GM21447 (cell line): ENCODE measurements around the gene TSPEAR.
"Not testable (repeated sequence)": the region's sequence is repeated elsewhere in the genome, so short reads cannot be mapped to it uniquely, and the experiment has no call there.

ENCODE experiments used
- ATAC-seq: cut with Tn5 transposase; IDR thresholded peaks from one replicate; pipeline ENCODE4 v1.9.1; 2021; ENCODE audit not compliant: unreplicated experiment

TSPEAR gene

DNA sequence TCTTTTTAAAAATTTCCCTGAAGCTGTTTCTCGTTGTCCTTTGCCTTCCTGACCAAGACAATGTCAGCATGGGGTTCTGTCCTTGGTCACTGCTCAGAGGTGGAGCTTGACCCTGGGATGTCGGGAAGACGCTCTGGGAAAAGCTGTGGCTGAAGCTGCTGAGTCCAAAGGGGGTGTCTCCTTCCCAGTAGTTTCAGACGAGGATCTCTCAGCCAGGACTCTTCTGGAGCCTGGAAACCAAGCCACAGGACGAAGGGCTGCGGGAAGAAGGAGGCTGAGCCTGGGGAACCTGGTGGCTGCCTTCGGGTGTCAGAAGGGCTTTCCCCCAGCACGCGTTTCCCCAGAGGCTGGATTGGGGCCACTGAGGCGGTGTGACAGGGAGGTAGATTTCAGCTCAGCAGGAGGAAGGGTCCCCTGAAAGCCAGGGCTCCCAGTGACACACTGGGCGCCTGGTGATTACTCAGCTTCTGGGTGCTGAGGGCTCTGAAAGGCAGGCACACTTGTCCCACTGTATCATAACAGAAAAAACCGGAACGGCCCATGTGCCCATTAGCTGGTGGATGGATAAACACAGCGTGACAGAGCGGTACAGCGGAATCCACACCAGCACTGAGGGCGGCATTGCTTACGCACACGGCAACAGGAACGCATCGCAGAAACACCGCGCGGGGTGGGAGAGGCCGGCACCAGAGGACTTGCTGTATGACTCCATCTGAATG, 24.4 kb downstream of the TSPEAR start:
- no peak for ATAC-seq

DNA sequence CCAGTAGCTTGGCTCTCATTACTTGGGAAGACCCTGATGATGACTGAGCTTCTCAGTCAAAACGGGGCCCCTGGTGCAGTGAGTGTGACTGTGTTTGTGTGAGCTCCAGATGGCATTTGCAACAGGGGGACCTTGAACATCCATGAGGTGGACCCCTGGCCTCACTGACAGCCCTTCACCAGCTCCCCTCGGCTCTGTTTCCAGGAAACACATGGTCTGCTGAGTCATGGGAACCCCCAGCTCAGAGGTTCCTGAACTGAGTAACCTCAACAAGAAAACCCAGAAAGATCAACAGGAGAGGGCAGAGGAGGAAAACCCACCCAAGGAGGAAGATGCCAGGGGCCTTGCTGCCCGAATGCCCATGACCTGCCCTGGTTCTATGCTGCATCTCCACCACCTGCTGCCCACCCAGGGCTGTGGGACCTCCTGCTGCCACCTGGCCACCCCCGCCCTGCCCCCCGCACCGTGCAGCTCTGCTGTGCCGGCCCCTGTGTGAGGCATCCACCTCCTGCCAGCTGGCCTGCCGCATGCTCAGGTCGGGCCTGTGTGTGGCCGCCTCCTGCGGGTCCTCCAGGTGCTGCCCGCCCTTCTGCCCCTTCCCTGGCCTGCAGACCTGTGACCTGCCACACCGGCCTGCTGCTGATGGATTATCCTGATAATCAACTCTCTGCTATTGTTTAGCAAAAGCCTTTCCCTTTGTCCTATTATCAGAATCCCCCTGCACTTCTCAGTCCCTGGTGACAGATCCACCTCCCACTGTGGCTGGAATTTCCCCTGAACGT, 25.2 kb downstream of the TSPEAR start:
- no peak for ATAC-seq

DNA sequence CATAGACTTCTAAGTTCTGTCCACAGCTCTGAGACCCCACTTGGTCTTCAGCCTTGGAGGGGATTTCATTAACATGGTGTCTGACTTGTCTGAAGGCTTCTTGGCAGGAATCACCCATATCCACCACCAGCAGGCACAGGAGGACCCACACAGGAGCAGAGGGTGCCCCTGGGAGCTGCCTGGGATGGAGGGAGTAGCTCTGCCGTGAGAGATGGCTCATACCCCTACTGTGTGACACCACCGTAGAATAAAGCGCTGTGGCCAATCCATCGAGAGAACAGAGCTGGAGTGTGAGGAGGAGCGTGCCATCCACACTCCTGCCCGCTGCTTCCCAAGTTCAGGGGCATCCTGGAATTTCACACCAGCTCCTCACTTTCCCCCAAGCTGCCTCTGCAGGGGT, 26.3 kb downstream of the TSPEAR start:
- ATAC-seq: not testable (repeated sequence)

DNA sequence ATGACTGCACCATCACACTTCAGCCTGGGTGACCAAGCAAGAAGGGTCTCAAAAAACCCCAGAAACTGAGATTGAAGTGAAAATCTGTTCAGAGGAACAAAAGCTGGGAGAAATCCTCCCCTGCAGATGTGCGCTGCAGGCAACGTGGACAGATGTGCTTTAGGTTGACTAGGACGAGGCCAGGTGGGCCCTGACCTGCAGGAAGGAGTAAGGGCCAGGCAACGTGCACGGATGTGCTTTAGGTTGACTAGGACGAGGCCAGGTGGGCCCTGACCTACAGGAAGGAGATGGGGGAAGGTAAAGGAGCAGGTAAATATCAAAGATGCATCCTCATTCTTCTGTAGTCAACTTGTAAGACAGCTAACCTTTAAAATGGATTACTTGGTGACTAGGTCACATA, 26.9 kb downstream of the TSPEAR start:
- ATAC-seq: no peak

DNA sequence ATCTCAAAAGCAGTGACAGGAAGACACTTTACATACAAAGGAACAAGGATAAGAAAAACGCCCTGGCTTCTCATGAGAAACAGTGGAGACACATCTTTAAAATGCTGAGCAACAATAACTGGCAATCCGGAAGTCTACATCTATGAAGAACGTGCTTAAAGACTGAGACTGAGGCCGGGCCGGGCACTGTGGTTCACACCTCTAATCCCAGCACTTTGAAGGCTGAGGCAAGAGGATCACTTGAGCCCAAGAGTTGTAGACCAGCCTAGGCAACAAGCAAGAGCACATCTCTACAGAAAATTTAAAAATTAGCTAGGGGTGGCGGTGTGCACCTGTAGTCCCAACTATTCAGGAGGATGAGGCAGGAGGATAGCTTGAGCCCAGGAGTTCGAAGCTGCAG, 27.3 kb downstream of the TSPEAR start:
- ATAC-seq: no peak

DNA sequence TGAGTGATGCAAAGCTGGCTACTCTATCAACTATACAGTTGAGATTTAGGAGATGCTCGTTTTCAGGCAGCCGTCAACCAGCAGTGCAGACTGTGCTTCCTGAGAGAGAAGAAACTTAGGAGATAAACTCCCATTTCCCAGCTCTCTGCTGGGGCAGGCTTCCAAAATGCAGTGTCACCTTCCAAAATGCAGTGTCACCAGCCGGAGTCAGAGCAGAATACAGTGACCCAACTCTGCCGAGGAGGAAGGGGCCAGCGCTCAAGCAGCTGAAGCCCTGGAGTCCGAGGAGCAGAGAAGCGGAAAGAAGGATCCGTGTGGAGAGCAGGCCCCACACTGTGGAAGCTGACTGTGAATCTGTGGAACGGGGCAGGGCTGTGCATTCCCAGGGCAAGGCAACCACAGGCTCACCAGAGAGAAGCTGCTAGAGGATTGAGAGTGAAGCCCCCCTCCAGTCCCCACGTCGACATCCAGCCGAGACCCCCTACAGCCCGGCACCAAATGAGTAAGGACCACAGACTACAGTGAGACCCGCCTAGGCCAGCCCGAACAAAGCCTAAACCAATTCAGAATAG, 28.7 kb downstream of the TSPEAR start:
- ATAC-seq: no peak

DNA sequence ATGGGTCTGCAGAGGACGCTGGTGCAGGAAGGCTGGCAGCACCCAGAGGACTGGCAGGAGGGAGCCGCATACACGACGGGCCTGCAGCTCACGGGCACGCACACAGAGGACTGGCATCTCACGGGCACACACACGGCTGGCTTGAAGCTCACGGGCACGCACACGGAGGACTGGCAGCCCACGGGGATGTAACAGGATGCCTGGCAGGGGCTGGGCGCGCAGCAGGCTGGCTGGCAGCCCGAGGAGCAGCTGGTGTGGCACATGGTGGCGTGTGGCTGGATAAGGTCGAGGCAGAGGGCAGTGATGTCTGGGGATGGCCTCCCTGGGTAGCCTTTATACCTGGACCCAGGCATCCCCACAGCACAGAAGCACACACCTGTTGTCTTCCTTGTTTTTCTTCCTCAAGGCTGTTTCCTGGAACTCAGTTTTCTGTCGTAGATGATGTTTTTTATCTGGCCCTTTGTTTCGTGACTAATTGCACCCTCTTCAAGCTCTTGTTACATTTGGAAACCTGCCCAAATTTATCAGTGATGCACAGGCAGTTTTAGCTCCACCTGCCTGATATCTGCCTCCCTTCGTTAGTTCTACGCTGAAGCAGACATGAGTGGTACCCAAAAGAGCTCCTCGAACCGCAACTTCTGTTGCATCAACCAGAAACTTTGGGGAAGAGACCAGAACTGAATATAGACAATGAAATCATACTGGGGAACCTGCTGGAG, 29.4 kb downstream of the TSPEAR start, which contains the start of gene KRTAP12-1:
TSS of gene KRTAP12-1 (minus strand) at position 303 of the 719 bp plus-strand sequence. CDS start at position 263, 40 bp downstream.
- ATAC-seq: no peak

DNA sequence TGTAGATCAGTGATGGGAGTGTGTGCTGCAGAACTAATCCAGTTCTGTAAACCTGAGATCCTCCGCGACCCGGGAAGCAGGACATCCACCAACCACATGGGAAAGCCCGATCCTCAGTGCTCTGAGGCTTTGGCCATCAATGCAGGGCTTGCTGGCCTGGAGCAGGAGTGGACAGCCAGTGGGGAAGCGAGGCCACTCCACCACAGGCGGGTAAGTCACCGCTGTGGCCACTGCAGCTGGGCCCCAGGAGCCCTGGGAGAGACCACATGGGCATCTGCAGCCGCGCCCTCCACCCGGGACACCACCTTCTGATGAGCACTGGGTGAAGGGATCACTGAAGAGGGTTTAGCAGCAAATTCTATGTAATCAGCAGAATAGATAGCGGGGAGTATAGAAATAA, 30.2 kb downstream of the TSPEAR start:
- no peak for ATAC-seq

DNA sequence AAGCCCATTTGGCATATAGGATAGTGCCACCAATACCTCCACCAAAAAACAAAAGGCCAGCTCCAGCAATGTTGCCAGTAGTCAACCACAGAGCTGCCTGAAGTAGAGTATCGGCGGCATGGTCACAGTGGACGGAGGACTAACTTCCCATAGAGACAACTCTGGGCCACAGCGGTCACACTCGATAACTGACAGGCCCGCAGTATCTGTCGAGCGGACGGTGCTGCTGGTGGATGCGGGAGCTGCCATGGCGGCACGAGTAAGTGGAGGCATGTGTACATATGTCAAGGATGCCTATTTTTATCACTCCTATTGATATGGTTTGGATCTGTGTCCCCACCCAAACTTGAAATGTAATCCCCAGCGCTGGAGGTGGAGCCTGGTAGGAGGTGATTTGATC, 33.5 kb downstream of the TSPEAR start:
- no peak for ATAC-seq

DNA sequence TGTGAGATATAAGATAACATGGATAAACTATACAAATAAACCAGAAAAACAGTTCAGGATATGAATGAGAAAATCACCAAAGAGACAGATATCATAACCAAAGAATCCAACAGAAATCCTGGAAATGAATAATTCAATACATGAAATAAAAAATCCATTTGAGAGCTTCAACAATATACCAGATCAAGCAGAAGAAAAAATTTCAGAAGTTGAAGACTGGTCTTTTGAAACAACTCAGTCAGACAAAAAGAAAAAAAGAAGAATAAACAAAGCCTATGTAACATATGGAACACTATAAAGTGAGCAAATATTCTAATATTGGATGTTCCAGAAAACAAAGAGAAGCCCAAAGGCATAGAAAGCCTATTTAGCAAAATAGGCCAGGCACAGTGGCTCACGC, 39.5 kb downstream of the TSPEAR start:
- no peak for ATAC-seq

DNA sequence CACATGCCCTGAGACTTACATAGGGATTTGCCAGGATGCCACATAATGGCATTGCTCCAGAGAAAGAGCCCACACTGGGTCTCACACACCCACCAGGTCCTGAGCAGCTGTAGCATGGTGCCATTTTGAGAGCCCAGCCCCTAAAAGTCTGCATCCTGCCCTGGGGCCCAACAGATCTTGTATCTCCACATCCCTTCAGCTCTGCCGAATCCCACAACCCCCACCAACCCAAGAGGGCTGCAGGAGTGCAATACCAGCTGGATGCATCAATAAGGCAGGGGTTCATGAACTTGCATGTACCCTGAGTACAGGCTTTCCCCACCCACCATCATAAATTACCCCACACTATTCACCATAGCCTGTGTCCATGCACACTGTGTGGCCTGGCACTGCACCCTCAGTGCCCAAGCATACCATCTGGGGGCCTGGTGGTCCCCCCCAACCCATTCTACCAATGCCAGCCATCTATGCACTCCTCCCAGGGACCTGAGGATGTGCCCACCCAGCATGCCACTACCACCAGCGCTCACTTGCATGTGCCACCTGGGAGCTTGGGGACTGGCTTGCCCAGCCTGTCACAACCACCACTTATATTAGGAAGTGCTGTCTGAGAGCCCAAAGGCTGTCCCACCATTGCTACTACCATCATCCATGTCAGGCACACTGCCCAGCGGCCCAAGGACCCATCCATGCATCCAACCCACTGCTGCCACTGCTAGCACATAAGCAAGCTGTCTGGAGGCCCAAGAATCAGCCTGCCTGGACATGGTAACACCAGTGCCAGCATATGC, 40.5 kb downstream of the TSPEAR start:
- ATAC-seq: no peak

DNA sequence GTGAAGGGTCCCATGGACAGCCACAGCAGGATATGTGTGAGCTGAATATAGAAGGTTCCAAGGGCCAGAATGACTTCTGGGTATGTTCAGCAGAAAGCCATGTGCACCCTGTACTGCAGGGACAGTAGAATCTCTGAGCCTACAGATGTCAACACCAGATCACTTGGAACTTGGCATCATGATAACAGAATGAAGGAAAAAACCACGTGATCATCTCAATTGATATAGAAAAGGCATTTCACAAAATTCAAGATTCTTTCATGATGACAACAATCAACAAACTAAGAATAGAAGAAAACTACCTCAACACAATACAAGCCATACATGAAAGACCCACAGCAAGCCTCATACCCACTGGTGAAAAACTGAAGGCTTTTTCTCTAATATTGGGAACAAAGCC, 43.8 kb downstream of the TSPEAR start:
- no peak for ATAC-seq

DNA sequence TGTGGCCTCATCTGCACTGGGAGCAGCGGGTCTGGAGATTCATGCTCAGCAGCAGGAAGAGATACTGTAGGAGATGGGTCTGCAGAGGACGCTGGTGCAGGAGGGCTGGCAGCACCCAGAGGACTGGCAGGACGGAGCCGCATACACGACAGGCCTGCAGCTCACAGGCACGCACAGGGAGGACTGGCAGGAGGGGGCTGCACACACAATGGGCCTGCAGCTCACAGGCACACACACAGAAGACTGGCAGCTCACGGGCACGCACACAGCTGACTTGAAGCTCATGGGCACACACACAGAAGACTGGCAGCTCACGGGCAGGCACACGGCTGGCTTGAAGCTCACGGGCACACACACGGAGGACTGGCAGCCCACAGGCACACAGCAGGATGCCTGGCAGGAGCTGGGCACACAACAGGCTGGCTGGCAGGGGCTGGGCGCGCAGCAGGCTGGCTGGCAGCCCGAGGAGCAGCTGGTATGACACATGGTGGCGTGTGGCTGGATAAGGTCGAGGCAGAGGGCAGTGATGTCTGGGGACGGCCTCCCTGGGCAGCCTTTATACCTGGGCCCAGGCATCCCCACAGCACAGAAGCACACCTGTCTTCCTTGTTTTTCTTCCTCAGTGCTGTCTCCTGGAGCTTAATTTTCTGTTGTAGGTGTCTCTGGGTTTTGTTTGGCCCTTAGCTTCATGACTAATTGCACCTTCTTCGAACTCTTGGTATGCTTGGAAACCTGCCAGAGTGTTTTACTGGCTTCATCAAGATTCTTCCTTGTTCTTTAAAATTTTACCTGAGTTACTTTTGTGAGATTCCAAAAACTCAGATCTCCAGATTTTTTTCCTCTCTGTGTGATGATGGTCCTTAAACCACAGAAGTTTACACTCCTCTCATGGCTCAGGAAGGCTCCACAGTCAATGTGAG, 44.7 kb downstream of the TSPEAR start, which contains the start of gene KRTAP12-2:
TSS of gene KRTAP12-2 (minus strand) at position 527 of the 920 bp plus-strand sequence. CDS start at position 486, 41 bp downstream.
- no peak for ATAC-seq

DNA sequence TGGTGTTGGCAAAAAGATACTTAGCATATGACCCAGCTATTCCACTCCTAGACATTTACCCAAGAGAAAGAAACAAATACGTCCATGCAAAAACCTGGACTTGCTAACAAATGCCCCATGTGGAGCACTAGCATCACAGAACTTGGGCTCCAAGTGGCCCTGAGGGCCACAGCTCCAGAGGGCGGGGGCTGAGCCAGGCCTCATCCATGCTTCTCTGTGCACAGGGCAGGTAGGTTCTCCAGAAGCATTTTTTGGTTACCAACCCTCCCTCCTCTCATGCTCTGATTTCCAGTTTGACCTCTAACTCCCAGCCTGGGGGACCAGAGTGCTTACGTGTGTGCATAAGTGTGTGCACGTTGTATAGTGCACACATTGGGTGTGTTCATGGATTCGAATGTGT, 46.7 kb downstream of the TSPEAR start:
- ATAC-seq: no peak

DNA sequence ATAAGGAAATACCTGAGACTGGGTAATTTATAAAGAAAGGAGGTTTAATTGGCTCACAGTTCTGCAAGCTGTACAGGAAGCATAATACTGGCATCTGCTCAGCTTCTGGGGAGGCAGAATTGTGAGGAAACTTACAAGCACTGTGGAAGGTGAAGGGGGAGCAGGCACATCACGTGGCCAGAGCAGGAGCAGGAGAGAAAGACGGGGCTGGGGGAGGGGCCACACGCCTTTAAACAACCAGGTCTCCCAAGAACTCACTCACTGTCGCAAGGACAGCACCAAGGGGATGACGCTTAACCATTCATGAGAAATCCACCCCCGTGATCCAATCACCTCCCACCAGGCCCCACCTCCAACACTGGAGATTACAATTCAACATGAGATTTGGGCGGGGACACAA, 49.8 kb downstream of the TSPEAR start:
- ATAC-seq: not testable (repeated sequence)

DNA sequence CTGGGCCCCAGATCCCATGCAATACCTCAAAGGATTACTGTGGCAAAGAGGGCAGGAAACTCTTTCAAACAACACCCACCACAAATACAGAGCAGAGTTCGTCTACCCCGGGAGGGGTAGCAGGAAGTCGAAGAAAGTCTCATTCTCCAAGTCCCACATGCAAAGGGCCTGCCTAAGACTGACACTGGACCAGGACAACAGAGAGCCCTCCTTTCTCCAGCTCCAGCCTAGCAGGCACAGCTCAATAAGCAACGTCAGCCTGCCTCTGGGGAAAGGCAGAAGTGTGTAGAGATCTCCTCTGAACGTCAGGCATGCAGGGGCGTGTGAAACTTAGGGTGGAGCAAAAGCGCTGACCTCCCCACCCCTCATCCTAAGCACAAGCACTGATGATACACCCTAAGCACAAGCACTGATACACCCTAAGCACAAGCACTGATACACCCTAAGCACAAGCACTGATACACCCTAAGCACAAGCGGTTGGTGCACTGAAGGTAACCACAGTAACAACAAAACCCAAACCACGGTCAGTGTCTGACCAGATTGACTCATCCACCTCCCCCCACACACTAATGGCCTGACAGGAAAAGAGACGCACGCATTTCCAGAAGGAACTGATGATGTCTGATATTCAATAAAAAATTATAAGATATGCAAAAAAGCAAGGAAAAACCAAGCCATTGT, 52.3 kb downstream of the TSPEAR start:
- no peak for ATAC-seq

DNA sequence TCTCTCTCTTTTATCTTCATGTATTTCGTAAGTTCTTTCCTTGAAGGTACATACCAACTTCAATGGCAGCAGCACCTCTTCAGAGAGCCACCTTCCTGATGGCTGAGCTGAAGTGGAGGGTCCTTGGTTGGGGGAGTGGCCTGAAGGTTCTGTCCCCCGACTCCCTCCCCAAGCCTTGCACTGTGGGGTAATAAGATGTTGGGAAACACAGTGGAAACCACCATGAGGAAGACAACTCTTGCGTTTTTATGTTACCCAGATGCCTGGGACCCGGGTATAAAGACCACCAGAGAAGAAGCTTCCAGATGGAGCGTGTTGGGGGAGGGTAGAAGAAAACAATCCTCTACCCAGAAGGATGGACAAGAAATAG, 52.8 kb downstream of the TSPEAR start:
- no peak for ATAC-seq

DNA sequence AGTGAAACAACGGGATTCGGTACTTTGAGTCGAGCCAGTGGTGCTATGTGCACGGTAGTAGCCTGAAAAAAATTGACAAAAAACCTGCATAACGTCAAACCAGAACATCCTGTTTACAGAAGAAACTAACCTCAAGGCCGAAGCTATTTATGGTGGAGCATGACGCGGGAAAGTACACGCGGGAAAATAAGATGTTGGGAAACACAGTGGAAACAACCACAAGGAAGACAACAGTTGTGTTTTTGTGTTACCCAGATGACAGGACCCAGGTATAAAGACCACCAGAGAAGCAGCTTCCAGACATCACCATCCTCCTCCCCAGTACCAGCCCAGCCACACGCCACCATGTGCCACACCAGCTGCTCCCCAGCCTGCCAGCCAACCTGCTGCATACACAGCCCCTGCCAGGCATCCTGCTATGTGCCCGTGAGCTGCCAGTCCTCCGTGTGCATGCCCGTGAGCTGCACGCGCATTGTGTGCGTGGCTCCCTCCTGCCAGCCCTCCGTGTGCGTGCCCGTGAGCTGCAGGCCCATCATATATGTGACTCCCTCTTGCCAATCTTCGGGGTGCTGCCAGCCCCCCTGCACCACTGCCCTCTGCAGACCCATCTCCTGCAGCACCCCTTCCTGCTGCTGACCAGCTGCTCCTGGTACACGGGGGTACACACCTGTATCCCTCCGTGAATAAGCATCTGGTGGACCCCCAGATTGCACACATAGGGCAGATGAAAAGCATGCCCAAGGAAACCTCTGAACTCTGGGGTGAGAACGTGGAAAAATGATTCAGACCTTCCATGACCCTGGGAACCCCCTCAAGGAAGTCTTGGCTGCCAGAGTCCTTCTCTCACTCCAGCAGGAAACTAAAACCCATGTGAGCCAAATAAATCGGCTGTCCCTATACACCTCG, 53.5 kb downstream of the TSPEAR start, which contains the start of gene KRTAP12-3:
TSS of gene KRTAP12-3 (plus strand) at position 298 of the 906 bp plus-strand sequence. CDS start at position 346, 48 bp downstream.
- ATAC-seq: no peak
